Measurements from ENCODE around the gene TMEM131L. TPM values are rescaled to one million over a fixed set of nuclear protein-coding genes. Genes with fewer than 3 reads are reported as not detected.
"Not testable (repeated sequence)": the region's sequence is repeated elsewhere in the genome, so short reads cannot be mapped to it uniquely, and the experiment has no call there.

TMEM131L gene
- total RNA-seq, 1 experiment from 2014 or later, result 14.6 TPM

GRCh38 chr4:153603835-153604234 lies 137.7 kb downstream of the TMEM131L start:
- H3K27me3 Mint-ChIP-seq (ENCODE audit: low read depth), result no peaks in the 10 kb centered on the region
- no CpG with 5 or more reads among the region's 3 CpGs for WGBS (ENCODE audit: extremely low coverage, insufficient read length, low lambda C conversion rate)

GRCh38 chr4:153609070-153609469 lies 142.9 kb downstream of the TMEM131L start:
- not testable (repeated sequence) for H2BK120ac ChIP-seq (ENCODE audit: low read depth, low read length, poor library complexity, severe bottlenecking); H3K14ac ChIP-seq (ENCODE audit: insufficient read depth, low read length); H4K20me1 ChIP-seq (ENCODE audit: control insufficient read depth, insufficient read depth, insufficient read length); H3K9me3 Mint-ChIP-seq; H3K4me1 ChIP-seq (ENCODE audit: insufficient read depth, low read length); H2BK12ac ChIP-seq (ENCODE audit: insufficient read length, low read depth, low read length); H2AK5ac ChIP-seq (ENCODE audit: insufficient read length, low read length); H2AFZ ChIP-seq (ENCODE audit: low read length); H3K4me3 Mint-ChIP-seq; H3K4ac ChIP-seq (ENCODE audit: low read depth, low read length); H3T11ph ChIP-seq (ENCODE audit: low read length); H3K23me2 ChIP-seq (ENCODE audit: insufficient read length, low read depth, low read length, poor library complexity, severe bottlenecking); H4K8ac ChIP-seq (replicated peaks; ENCODE audit: insufficient read length, low read depth, low read length); H2BK5ac ChIP-seq (ENCODE audit: insufficient read length, low read length); H3K56ac ChIP-seq (ENCODE audit: insufficient read length, low read depth, low read length); DNase-seq; H3K27me3 ChIP-seq (ENCODE audit: insufficient read depth, low read length); H3K9me3 ChIP-seq (ENCODE audit: control insufficient read depth, low read depth, low read length); H2BK20ac ChIP-seq (ENCODE audit: low read depth, low read length, poor library complexity, severe bottlenecking); H3K79me1 ChIP-seq (ENCODE audit: insufficient read depth, low read depth, low read length, poor library complexity, severe bottlenecking); H3K27ac ChIP-seq (ENCODE audit: insufficient read length, low read depth, low read length); H2BK15ac ChIP-seq (ENCODE audit: low read depth, low read length); H4K5ac ChIP-seq (ENCODE audit: insufficient read length, low read depth, low read length); H3K4me1 Mint-ChIP-seq; H3K4me2 ChIP-seq (ENCODE audit: insufficient read depth, insufficient read length, low read length); H4K91ac ChIP-seq (ENCODE audit: insufficient read length, low read depth, low read length); H3K18ac ChIP-seq (ENCODE audit: insufficient read length, low read depth, low read length); H3K27me3 Mint-ChIP-seq (ENCODE audit: low read depth); H3K79me2 ChIP-seq (ENCODE audit: insufficient read depth, low read length); H3K23ac ChIP-seq (ENCODE audit: insufficient read length, low read depth, low read length); H3K9ac ChIP-seq (ENCODE audit: extremely low read depth, insufficient read length, low read length)
- WGBS (ENCODE audit: extremely low coverage, insufficient read length, low lambda C conversion rate), result no CpG with 5 or more reads among the region's 2 CpGs
- Mint-ChIP-seq H3K36me3 (ENCODE audit: insufficient read depth in 1 of 3, low read depth in 3 of 3) (peaks cover 20 to 29% (median 22%) of the 10 kb centered on the region in 3 experiments; a peak in 6 of 7 replicates), H3K27ac (0 out of 7 replicates have a peak overlapping the region, but pooled peaks of 1 of the 3 experiments have one; percentile 21)

More at GRCh38 chr4:153603835-153604234, 137.7 kb downstream of the TMEM131L start:
- Histone ChIP-seq H3K9ac (ENCODE audit: extremely low read depth, insufficient read length, low read length) (no peak overlapping the region), H2BK20ac (ENCODE audit: low read depth, low read length, poor library complexity, severe bottlenecking) (no peak overlapping the region), H3K23me2 (ENCODE audit: insufficient read length, low read depth, low read length, poor library complexity, severe bottlenecking) (no peaks in the 10 kb centered on the region), H3K4me2 (ENCODE audit: insufficient read depth, insufficient read length, low read length) (no peak overlapping the region), H3K27me3 (ENCODE audit: insufficient read depth, low read length) (no peaks in the 10 kb centered on the region), H2BK12ac (ENCODE audit: insufficient read length, low read depth, low read length) (no peak overlapping the region), H3K4ac (ENCODE audit: low read depth, low read length) (no peak overlapping the region), H3K18ac (ENCODE audit: insufficient read length, low read depth, low read length) (no peak overlapping the region), H2BK5ac (ENCODE audit: insufficient read length, low read length) (no peak overlapping the region), H3K56ac (ENCODE audit: insufficient read length, low read depth, low read length) (no peak overlapping the region), H4K8ac (replicated peaks; ENCODE audit: insufficient read length, low read depth, low read length) (no peak overlapping the region), H3K79me1 (ENCODE audit: insufficient read depth, low read depth, low read length, poor library complexity, severe bottlenecking) (no peaks in the 10 kb centered on the region), H4K5ac (ENCODE audit: insufficient read length, low read depth, low read length) (no peak overlapping the region), H4K91ac (ENCODE audit: insufficient read length, low read depth, low read length) (no peak overlapping the region), H3K4me1 (ENCODE audit: insufficient read depth, low read length) (no peaks in the 10 kb centered on the region), H3K79me2 (ENCODE audit: insufficient read depth, low read length) (no peaks in the 10 kb centered on the region), H3K9me3 (ENCODE audit: control insufficient read depth, low read depth, low read length) (no peaks in the 10 kb centered on the region), H3T11ph (ENCODE audit: low read length) (no peak overlapping the region), H2BK120ac (ENCODE audit: low read depth, low read length, poor library complexity, severe bottlenecking) (no peak overlapping the region), H2AK5ac (ENCODE audit: insufficient read length, low read length) (no peak overlapping the region), H2BK15ac (ENCODE audit: low read depth, low read length) (no peak overlapping the region), H3K23ac (ENCODE audit: insufficient read length, low read depth, low read length) (no peak overlapping the region), H3K14ac (ENCODE audit: insufficient read depth, low read length) (no peak overlapping the region), H3K27ac (ENCODE audit: insufficient read length, low read depth, low read length) (no peak overlapping the region), H2AFZ (ENCODE audit: low read length) (no peak overlapping the region), H4K20me1 (ENCODE audit: control insufficient read depth, insufficient read depth, insufficient read length) (no peaks in the 10 kb centered on the region)
- no peak for TF ChIP-seq CTCF (conservative IDR thresholded peaks at IDR 0.05)
- Mint-ChIP-seq H3K27ac (0 out of 7 replicates have a peak overlapping the region, but pooled peaks of 1 of the 3 experiments have one; percentile 55), H3K9me3 (no peaks in the 10 kb centered on the region), H3K4me3 (no peak overlapping the region), H3K36me3 (ENCODE audit: insufficient read depth in 1 of 3, low read depth in 3 of 3) (peaks cover 20 to 33% (median 32%) of the 10 kb centered on the region in 3 experiments; a peak in 6 of 7 replicates), H3K4me1 (no peaks in the 10 kb centered on the region)
- DNase-seq, result no peak

Measured in H9 (cell line).